GM12891 (cell line): Measurements from ENCODE around the gene HARS2.

Experiments used
- POLR2A ChIP-seq: IDR thresholded peaks from 2 replicates; pipeline ENCODE4 v1.6.1; 2011; ENCODE audit warnings: low read depth, low read length, control low read depth
- POLR2AphosphoS5 ChIP-seq: IDR thresholded peaks from 2 replicates; pipeline ENCODE4 v1.6.1; 2011; ENCODE audit warnings: low read depth, low read length, control low read depth
- TAF1 ChIP-seq: IDR thresholded peaks from 2 replicates; pipeline ENCODE4 v1.6.1; 2011; ENCODE audit warnings: low read depth, low read length, control low read depth

DNA sequence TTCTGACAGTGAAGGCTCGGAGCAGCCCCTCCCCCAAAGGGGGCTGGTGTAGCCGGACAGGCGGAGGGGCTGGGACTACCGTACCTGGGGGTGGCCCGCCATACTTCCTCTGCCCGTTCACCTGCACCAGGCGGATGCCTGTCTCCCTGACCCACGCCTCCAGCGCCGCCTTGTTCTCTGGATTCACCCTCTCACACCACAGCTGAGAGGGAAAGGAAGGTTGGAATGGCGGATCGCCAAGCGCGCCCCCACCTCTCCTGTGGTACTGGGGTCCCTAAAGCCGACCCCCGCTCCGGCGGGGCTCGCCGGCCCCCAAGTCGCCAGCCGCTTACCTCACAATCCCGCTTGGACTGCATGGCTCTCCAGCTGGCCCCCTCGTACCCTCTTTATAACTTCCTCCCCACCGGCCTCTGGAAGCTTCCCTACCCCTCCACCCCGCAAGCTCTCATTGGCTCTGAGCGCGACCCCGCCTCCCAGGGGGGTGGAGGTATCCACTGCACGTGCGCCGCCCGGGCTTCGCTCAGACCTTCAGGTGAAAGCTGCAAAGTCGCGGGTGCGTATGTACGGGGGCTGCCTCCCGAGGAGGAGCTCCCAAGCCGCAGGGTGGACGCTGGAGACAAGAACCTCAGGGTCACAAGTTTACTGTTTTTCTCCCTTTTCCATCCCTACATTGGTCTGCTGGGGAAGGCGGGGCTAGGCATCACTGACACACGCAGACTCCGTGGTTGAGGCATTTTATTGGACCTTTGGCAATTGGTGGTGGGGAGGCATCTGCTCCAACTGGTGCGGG lies 17.9 kb upstream of the HARS2 start, which contains the start of gene DND1:
- TF ChIP-seq POLR2AphosphoS5 (peak; percentile 58), POLR2A (peak; percentile 36), TAF1 (no peak)
